ENCODE data around the gene AGAP1. TPM values are rescaled to one million over a fixed set of nuclear protein-coding genes. Genes with fewer than 3 reads are reported as not detected.

The AGAP1 gene
- total and polyA plus RNA-seq, 2 donors (not counting 3 experiments of a cell fraction or from before 2014, with no cell fraction given): 10.2 to 20.9 TPM

GRCh38 chr2:235533198-235533597 is 39.4 kb downstream of the AGAP1 start:
- TF ChIP-seq MAX (IDR thresholded peaks at IDR 0.05; ENCODE audit: insufficient read depth, insufficient read length) (no peak), GATA2 (IDR thresholded peaks at IDR 0.05; ENCODE audit: insufficient read depth, insufficient read length, low read depth, low read length) (no peak)
- Histone ChIP-seq H3K4me2 (ENCODE audit: insufficient read depth, low read length) (no peak overlapping the region), H3K4me3 (replicated peaks in 1 of 3; ENCODE audit: insufficient read depth in 1 of 3, low read depth in 1 of 3, low read length in 3 of 3) (no peak overlapping the region), H3K9ac (replicated peaks; ENCODE audit: extremely low read depth, insufficient read depth, low read length) (no peak overlapping the region), H2AFZ (ENCODE audit: low read depth, low read length) (no peak overlapping the region), H3K4me1 (ENCODE audit: control insufficient read depth, extremely low read depth, insufficient read depth, low read length) (no peaks in the 10 kb centered on the region), H4K20me1 (replicated peaks; ENCODE audit: control insufficient read depth, extremely low read depth, insufficient read depth, low read length) (peaks cover 5% of the 10 kb centered on the region), H3K27ac (ENCODE audit: insufficient read depth, low read depth, low read length) (no peak overlapping the region), H3K27me3 (ENCODE audit: control insufficient read depth in 2 of 2, insufficient read depth in 2 of 2, low read length in 2 of 2) (no peaks in the 10 kb centered on the region), H3K9me1 (replicated peaks; ENCODE audit: control insufficient read depth, extremely low read depth, insufficient read depth, low read length) (no peaks in the 10 kb centered on the region), H3K36me3 (ENCODE audit: control insufficient read depth in 2 of 2, extremely low read depth in 1 of 2, insufficient read depth in 2 of 2, low read length in 2 of 2) (no peaks in the 10 kb centered on the region), H3K9me3 (replicated peaks; ENCODE audit: control insufficient read depth, insufficient read depth, low read length) (no peaks in the 10 kb centered on the region), H3K79me2 (ENCODE audit: control insufficient read depth, insufficient read depth, low read length) (peaks cover 4% of the 10 kb centered on the region)
- no peak for FAIRE-seq
- BruUV-seq (replicated peaks): no TSS peak
- POLR2A ChIA-PET: no interaction called here
- dilution Hi-C loops (cut with MboI; ENCODE audit: extremely low pct_ligation_motif_present, low sequenced_read_pairs): no loop called here
- DNase-seq (ENCODE audit: low read depth, low spot score): no peak
- intact Hi-C loops (cut with micrococcal nuclease): no loop called here
- CTCF ChIA-PET: interaction anchor here (1.0 to 2.1 kb wide), 2 partner anchors 19 to 32 kb away, joined by 3 to 8 read pairs; no protein-coding TSS in a partner anchor

- Histone ChIP-seq H3K4me2 (ENCODE audit: insufficient read depth, low read length) (no peak overlapping the region), H3K9me3 (replicated peaks; ENCODE audit: control insufficient read depth, insufficient read depth, low read length) (no peaks in the 10 kb centered on the region), H3K9ac (replicated peaks; ENCODE audit: extremely low read depth, insufficient read depth, low read length) (no peak overlapping the region), H4K20me1 (replicated peaks; ENCODE audit: control insufficient read depth, extremely low read depth, insufficient read depth, low read length) (peaks cover 5% of the 10 kb centered on the region), H3K4me1 (ENCODE audit: control insufficient read depth, extremely low read depth, insufficient read depth, low read length) (no peaks in the 10 kb centered on the region), H2AFZ (ENCODE audit: low read depth, low read length) (no peak overlapping the region), H3K79me2 (ENCODE audit: control insufficient read depth, insufficient read depth, low read length) (peaks cover 4% of the 10 kb centered on the region), H3K9me1 (replicated peaks; ENCODE audit: control insufficient read depth, extremely low read depth, insufficient read depth, low read length) (no peaks in the 10 kb centered on the region), H3K27ac (ENCODE audit: insufficient read depth, low read depth, low read length) (no peak overlapping the region), H3K27me3 (ENCODE audit: control insufficient read depth in 2 of 2, insufficient read depth in 2 of 2, low read length in 2 of 2) (no peaks in the 10 kb centered on the region), H3K36me3 (ENCODE audit: control insufficient read depth in 2 of 2, extremely low read depth in 1 of 2, insufficient read depth in 2 of 2, low read length in 2 of 2) (no peaks in the 10 kb centered on the region), H3K4me3 (replicated peaks in 1 of 3; ENCODE audit: insufficient read depth in 1 of 3, low read depth in 1 of 3, low read length in 3 of 3) (no peak overlapping the region)
- ChIA-PET CTCF (interaction anchor here (1.0 to 2.1 kb wide), 2 partner anchors 18 to 32 kb away, joined by 3 to 8 read pairs; no protein-coding TSS in a partner anchor), POLR2A (no interaction called here)
- DNase-seq (ENCODE audit: low read depth, low spot score): no peak
- TF ChIP-seq, protein P1, sequence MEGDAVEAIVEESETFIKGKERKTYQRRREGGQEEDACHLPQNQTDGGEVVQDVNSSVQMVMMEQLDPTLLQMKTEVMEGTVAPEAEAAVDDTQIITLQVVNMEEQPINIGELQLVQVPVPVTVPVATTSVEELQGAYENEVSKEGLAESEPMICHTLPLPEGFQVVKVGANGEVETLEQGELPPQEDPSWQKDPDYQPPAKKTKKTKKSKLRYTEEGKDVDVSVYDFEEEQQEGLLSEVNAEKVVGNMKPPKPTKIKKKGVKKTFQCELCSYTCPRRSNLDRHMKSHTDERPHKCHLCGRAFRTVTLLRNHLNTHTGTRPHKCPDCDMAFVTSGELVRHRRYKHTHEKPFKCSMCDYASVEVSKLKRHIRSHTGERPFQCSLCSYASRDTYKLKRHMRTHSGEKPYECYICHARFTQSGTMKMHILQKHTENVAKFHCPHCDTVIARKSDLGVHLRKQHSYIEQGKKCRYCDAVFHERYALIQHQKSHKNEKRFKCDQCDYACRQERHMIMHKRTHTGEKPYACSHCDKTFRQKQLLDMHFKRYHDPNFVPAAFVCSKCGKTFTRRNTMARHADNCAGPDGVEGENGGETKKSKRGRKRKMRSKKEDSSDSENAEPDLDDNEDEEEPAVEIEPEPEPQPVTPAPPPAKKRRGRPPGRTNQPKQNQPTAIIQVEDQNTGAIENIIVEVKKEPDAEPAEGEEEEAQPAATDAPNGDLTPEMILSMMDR (IDR thresholded peaks at IDR 0.05; ENCODE audit: extremely low read depth in 1 of 2, insufficient read depth in 1 of 2, low read depth in 1 of 2, low read length in 2 of 2): no peak
- TF ChIP-seq POLR2A (IDR thresholded peaks at IDR 0.05; ENCODE audit: low read depth, low read length) (no peak), EZH2 (IDR thresholded peaks at IDR 0.05; ENCODE audit: borderline replicate concordance, low read depth, low read length, severe bottlenecking) (no peak), MAX (IDR thresholded peaks at IDR 0.05; ENCODE audit: insufficient read depth, insufficient read length) (no peak), MYC (IDR thresholded peaks at IDR 0.05; ENCODE audit: low read depth, low read length) (no peak), GATA2 (IDR thresholded peaks at IDR 0.05; ENCODE audit: insufficient read depth, insufficient read length, low read depth, low read length) (no peak), FOS (IDR thresholded peaks at IDR 0.05; ENCODE audit: borderline replicate concordance, insufficient read depth, low read length) (no peak), POLR2AphosphoS5 (IDR thresholded peaks at IDR 0.05; ENCODE audit: insufficient read depth, low read depth, low read length) (no peak), JUN (IDR thresholded peaks at IDR 0.05; ENCODE audit: borderline replicate concordance, insufficient read depth, insufficient read length, low read depth) (no peak)
- FAIRE-seq: no peak
- dilution Hi-C loops (cut with MboI; ENCODE audit: extremely low pct_ligation_motif_present, low sequenced_read_pairs): no loop called here
- intact Hi-C loops (cut with micrococcal nuclease): no loop called here
- BruUV-seq (replicated peaks): no TSS peak
These were observed 40.0 kb downstream of the AGAP1 start for GRCh38 chr2:235533616-235534385.

All from endothelial cell of umbilical vein (primary cell).